Aorta (tissue), 5 donors: ENCODE data around the gene PRPF39. TPM values are rescaled to one million over a fixed set of nuclear protein-coding genes. Genes with fewer than 3 reads are reported as not detected.

Source experiments
- ATAC-seq: fragments of 200-7000 bp; cut with Tn5 transposase; one replicate; pipeline ENCODE4 v1.9.1; 2022; ENCODE audit warnings: moderate library complexity; ENCODE audit not compliant: low FRiP score
- DNase-seq, 2 donors: peaks; one replicate each; pipeline ENCODE4 v3.0.0-alpha.2; 2020
- H3K27ac ChIP-seq, 2 donors: one replicate each; pipeline ENCODE4 v1.5.1; 2013; ENCODE audit warnings: low read length in 2 of 2, mild to moderate bottlenecking in 2 of 2, moderate library complexity in 2 of 2, control low read depth in 1 of 2, inconsistent platforms in 1 of 2, low read depth in 1 of 2
- H3K27me3 ChIP-seq, 2 donors: one replicate each; pipeline ENCODE4 v1.6.1; 2013; ENCODE audit warnings: control low read depth in 1 of 2, low read length in 1 of 2, mild to moderate bottlenecking in 1 of 2, moderate library complexity in 1 of 2; ENCODE audit not compliant: insufficient read depth in 2 of 2, control insufficient read depth in 1 of 2
- H3K36me3 ChIP-seq, 2 donors: one replicate each; pipeline ENCODE4 v1.6.1; 2013; ENCODE audit warnings: control low read depth in 1 of 2, low read length in 1 of 2, mild to moderate bottlenecking in 1 of 2; ENCODE audit not compliant: insufficient read depth in 2 of 2, control insufficient read depth in 1 of 2
- H3K4me1 ChIP-seq, 2 donors: one replicate each; pipeline ENCODE4 v1.6.1; 2013; ENCODE audit warnings: low read length in 2 of 2, control low read depth in 1 of 2, mild to moderate bottlenecking in 1 of 2, moderate library complexity in 1 of 2; ENCODE audit not compliant: insufficient read depth in 2 of 2, control insufficient read depth in 1 of 2
- H3K4me3 ChIP-seq, 2 donors: one replicate each; pipeline ENCODE4 v1.5.1; 2013; ENCODE audit warnings: low read length in 2 of 2, control low read depth in 1 of 2, mild to moderate bottlenecking in 1 of 2
- H3K9me3 ChIP-seq: one replicate; pipeline ENCODE4 v1.6.1; 2013; ENCODE audit warnings: mild to moderate bottlenecking, low read length; ENCODE audit not compliant: control insufficient read depth
- WGBS, 2 donors: extraction: QIAGEN DNeasy Blood & Tissue Kit; methylation state at CpG; one replicate each; pipeline ENCODE4 v1.1.7; 2013; 5-methylcytosine and 5-hydroxymethylcytosine counted together
- intact Hi-C, 2 donors: fragments of 100-400 bp; cut with DNase I; formaldehyde crosslinking; loops; one replicate each; pipeline versions ENCODE4 v1.14.2 to v1.15.0; 2022
- long read RNA-seq, 2 donors: library from polyadenylated mRNA; unstranded; transcript quantifications; one replicate each; pipeline ENCODE4 v2.0.0, GENCODE V29; 2020 to 2021
- polyA plus RNA-seq, 2 donors: library from polyadenylated mRNA; stranded (reverse); fragments of 200-250 nt; gene quantifications; one replicate each; pipeline ENCODE4 v1.2.3, GENCODE V29; 2013
- total RNA-seq, 2 donors: library from RNA; stranded (reverse); fragmentation: NEBNext Ultra II Directional; extraction: Animal tissue kit (Norgen Biotek cat#: 25700); gene quantifications; one replicate each; pipeline ENCODE4 v1.2.1, GENCODE V29; 2021
- donor health status: healthy with polysubstance abuse.
- donor health status: Bipolar disorder and iron deficiency.
- donor health status: DM: no; HTN: no; CAD: no.
- donor health status: DM: no; HTN: no; CAD: no.
- donor health status: DM: yes; HTN: yes; CAD: no.

The PRPF39 gene
- 10 to 100 TPM; 30.4 to 51.1 TPM for total RNA-seq
- polyA plus RNA-seq, result 10 to 100 TPM; 10.1 to 28.0 TPM
- long read RNA-seq, donor 1, partial matches to known transcripts, result 13 of 38 reads
- long read RNA-seq, donor 1, other reads (novel, unspliced or antisense), result 22 of 38 reads
- long read RNA-seq, donor 2, partial matches to known transcripts, result 4 of 17 reads
- long read RNA-seq, donor 2, other reads (novel, unspliced or antisense), result 8 of 17 reads

- Histone ChIP-seq H3K4me3 (peak within 1 kb of the TSS; percentile 64 to 79), H3K27me3 (no peaks in the 10 kb centered on the region), H3K4me1 (peaks cover 3 to 4% of the 10 kb centered on the region in 2 donors), H3K27ac (peak within 1 kb of the TSS in 1 of 2 donors; percentile 0), H3K9me3 (no peaks in the 10 kb centered on the region), H3K36me3 (no peaks in the 10 kb centered on the region)
- 1% methylated on average over 49 of the region's 49 CpGs for WGBS, 2 donors
- intact Hi-C loops, result loop anchor here in 1 of 2 donors (2.0 to 5.0 kb wide), 4 partner anchors 122 to 187 kb away; partner anchors contain the start of genes KLHL28, MIS18BP1 and TOGARAM1
- DNase-seq (peak; percentile 97 to 98), ATAC-seq (peak; percentile 100)
Measured at GRCh38 chr14:45083976-45084722, at the start of gene PRPF39. Gene PRPF39 (plus strand): TSS chr14:45084116. CDS start chr14:45095240, 11,124 bp downstream.

- DNase-seq, result no peak
- Histone ChIP-seq H3K36me3 (peaks cover 0 to 5% of the 10 kb centered on the region in 2 donors), H3K9me3 (no peaks in the 10 kb centered on the region), H3K4me3 (no peak overlapping the region), H3K27me3 (no peaks in the 10 kb centered on the region), H3K4me1 (no peaks in the 10 kb centered on the region), H3K27ac (no peak overlapping the region)
- no peak for ATAC-seq
- intact Hi-C loops, result no loop called here
Measured at GRCh38 chr14:45034730-45035129, 49.2 kb upstream of the PRPF39 start.

GRCh38 chr14:45038256-45038655 is 45.7 kb upstream of the PRPF39 start:
- ATAC-seq (peak; percentile 19), DNase-seq (no peak)
- Histone ChIP-seq H3K27me3 (no peaks in the 10 kb centered on the region), H3K4me3 (no peak overlapping the region), H3K9me3 (no peaks in the 10 kb centered on the region), H3K27ac (no peak overlapping the region), H3K36me3 (peaks cover 0 to 2% of the 10 kb centered on the region in 2 donors), H3K4me1 (no peaks in the 10 kb centered on the region)
- intact Hi-C loops, result no loop called here
- 90 to 99% methylated on average over 5 of the region's 5 CpGs for whole genome bisulfite sequencing, 2 donors

GRCh38 chr14:45038865-45039264 is 45.1 kb upstream of the PRPF39 start:
- intact Hi-C loops, result no loop called here
- no peak for ATAC-seq

GRCh38 chr14:45039390-45039789 is 44.5 kb upstream of the PRPF39 start:
- H3K36me3 ChIP-seq, result peaks cover 0 to 2% of the 10 kb centered on the region in 2 donors
- WGBS, 2 donors, result 97 to 98% methylated on average over 2 of the region's 2 CpGs
- H3K27ac ChIP-seq, result no peak overlapping the region
- intact Hi-C loops, result no loop called here
- no peaks in the 10 kb centered on the region for H3K27me3 ChIP-seq
- H3K4me1 ChIP-seq, result no peaks in the 10 kb centered on the region
- DNase-seq, result no peak
- no peaks in the 10 kb centered on the region for H3K9me3 ChIP-seq
- no peak overlapping the region for H3K4me3 ChIP-seq
- no peak for ATAC-seq

More at GRCh38 chr14:45038865-45039264, 45.1 kb upstream of the PRPF39 start:
- Histone ChIP-seq H3K36me3 (peaks cover 0 to 2% of the 10 kb centered on the region in 2 donors), H3K27me3 (no peaks in the 10 kb centered on the region), H3K4me3 (no peak overlapping the region), H3K27ac (no peak overlapping the region), H3K9me3 (no peaks in the 10 kb centered on the region), H3K4me1 (no peaks in the 10 kb centered on the region)
- DNase-seq, result no peak
- WGBS, 2 donors, result 96 to 98% methylated on average over 5 of the region's 5 CpGs

GRCh38 chr14:45041641-45042040 is 42.3 kb upstream of the PRPF39 start:
- intact Hi-C loops, result no loop called here
- 95 to 96% methylated on average over 5 of the region's 5 CpGs for WGBS, 2 donors
- no peak overlapping the region for H3K4me3 ChIP-seq
- no peak overlapping the region for H3K27ac ChIP-seq
- no peaks in the 10 kb centered on the region for H3K9me3 ChIP-seq
- H3K36me3 ChIP-seq, result peaks cover 0 to 2% of the 10 kb centered on the region in 2 donors
- H3K27me3 ChIP-seq, result no peaks in the 10 kb centered on the region
- H3K4me1 ChIP-seq, result no peaks in the 10 kb centered on the region
- no peak for ATAC-seq
- DNase-seq, result no peak

- no peaks in the 10 kb centered on the region for H3K27me3 ChIP-seq
- ATAC-seq, result no peak
- no peak for DNase-seq
- no peaks in the 10 kb centered on the region for H3K36me3 ChIP-seq
- no peaks in the 10 kb centered on the region for H3K9me3 ChIP-seq
- intact Hi-C loops, result no loop called here
- H3K4me1 ChIP-seq, result no peaks in the 10 kb centered on the region
- H3K27ac ChIP-seq, result no peak overlapping the region
- H3K4me3 ChIP-seq, result no peak overlapping the region
- WGBS, 2 donors, result 87 to 90% methylated on average over 5 of the region's 5 CpGs
Measured at GRCh38 chr14:45044638-45045037, 39.3 kb upstream of the PRPF39 start.

- 96 to 97% methylated on average over 2 of the region's 2 CpGs for WGBS, 2 donors
- no peaks in the 10 kb centered on the region for H3K36me3 ChIP-seq
- no peak for DNase-seq
Measured at GRCh38 chr14:45048385-45048784, 35.5 kb upstream of the PRPF39 start.

GRCh38 chr14:45051180-45051579 is 32.7 kb upstream of the PRPF39 start:
- DNase-seq (no peak), ATAC-seq (no peak)
- Histone ChIP-seq H3K36me3 (no peaks in the 10 kb centered on the region), H3K27ac (no peak overlapping the region), H3K4me3 (no peak overlapping the region), H3K9me3 (no peaks in the 10 kb centered on the region), H3K4me1 (no peaks in the 10 kb centered on the region), H3K27me3 (no peaks in the 10 kb centered on the region)
- intact Hi-C loops, result no loop called here

More at GRCh38 chr14:45048385-45048784, 35.5 kb upstream of the PRPF39 start:
- Histone ChIP-seq H3K9me3 (no peaks in the 10 kb centered on the region), H3K4me1 (no peaks in the 10 kb centered on the region), H3K4me3 (no peak overlapping the region), H3K27me3 (no peaks in the 10 kb centered on the region), H3K27ac (no peak overlapping the region)
- ATAC-seq, result no peak
- intact Hi-C loops, result no loop called here
